ENCODE data around the gene AGBL1.

The AGBL1 gene

DNA sequence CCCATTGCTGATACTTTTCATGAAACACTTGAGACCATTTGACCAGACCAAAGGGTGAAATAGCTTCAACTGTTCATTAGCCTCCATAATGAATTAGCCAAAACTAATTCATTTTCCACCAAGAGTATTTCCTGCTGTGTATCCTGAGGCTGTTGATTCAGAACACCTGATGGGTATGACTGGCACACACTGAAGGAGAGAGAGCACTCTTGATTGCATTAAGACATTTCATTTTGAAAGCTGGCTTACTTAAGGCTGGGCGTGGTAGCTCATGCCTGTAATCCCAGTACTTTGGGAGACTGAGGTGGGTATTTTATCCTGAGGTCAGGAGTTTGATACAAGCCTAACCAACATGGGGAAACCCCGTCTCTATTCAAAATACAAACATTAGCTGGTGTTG lies 175.6 kb downstream of the AGBL1 start:
- DNase-seq = no peak

GRCh38 chr15:86256628-86257027 lies 177.0 kb downstream of the AGBL1 start:
- DNase-seq = no peak

GRCh38 chr15:86259589-86259988 lies 179.9 kb downstream of the AGBL1 start:
- no peak for DNase-seq

DNA sequence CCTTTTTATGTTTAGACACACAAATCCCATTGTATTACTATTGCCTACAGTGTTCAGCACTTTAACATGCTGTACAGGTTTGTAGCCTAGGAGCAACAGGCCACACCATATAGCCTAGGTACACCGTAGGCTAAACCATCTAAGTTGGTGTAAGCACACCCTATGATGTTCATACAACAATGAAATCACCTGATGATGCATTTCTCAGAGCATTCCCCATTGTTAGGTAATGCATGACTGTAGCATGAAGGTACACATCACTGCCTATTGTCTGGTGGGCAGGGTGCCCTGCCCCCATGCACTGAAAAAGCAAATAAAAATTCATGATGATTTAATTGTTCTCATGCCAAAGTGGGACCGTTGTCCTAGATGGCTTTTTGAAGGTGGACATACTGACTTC lies 183.6 kb downstream of the AGBL1 start:
- DNase-seq = no peak

GRCh38 chr15:86266896-86267484 lies 187.3 kb downstream of the AGBL1 start:
- no peak for DNase-seq

- no peak for DNase-seq
These were observed 188.2 kb downstream of the AGBL1 start for GRCh38 chr15:86267892-86268291.

- DNase-seq = no peak
These were observed 188.9 kb downstream of the AGBL1 start for GRCh38 chr15:86268558-86268957.

DNA sequence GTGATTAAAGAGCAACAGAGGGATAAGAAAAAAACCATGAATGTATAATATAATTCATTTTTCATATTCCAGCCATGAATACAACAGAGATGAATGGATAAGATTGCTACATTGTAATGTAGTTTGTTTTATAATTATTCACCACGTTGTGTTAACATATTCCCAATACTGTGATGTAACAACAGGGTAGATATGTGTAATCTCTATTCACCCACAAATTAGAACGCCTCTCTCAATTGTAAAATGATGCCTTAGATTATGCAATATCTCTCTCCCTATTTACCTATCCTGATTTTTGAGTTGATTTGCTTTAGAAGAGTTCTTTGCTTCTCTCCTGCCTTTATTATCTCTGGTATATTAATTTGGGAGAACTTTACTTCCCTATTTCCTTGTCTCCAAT lies 193.6 kb downstream of the AGBL1 start:
- DNase-seq = no peak

DNA sequence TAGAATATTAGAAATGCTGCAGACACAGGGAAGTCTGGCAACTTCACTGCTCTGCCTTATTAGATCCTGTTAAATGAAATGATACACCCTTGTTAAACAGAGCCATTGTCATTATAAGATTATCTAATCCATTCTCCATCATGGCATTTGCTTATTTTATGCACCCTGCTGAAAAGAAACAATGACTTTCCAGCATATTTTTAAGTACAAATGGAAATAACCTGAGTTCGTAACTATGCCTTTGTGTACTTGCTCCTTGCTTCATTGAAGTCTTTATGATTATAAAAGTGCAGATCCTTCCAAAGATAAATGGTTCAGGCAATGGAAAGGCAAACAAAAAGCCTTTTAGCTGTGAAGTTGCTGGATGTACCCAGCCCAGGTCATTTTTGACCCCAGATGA lies 195.7 kb downstream of the AGBL1 start:
- DNase-seq = no peak

DNA sequence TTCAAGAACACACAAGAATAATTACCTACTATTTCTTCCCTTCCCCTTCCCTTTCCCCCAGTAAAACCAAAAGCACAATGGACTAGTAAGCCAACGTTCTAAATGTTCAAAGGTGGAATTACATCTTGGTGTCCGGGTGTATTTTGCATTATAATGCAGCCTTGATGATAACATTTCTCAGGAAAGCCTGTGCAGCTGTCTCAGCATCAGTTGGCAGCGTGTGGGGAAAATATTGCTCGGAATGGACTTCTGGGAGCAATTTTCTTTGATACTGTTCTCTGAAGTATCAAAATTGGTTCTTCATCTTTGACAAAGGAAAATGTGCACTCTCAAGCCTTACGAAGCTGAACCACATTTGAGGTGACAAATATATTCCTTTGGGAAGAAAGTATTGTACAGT lies 198.9 kb downstream of the AGBL1 start:
- DNase-seq = no peak

- no peak for DNase-seq
These were observed 205.0 kb downstream of the AGBL1 start for GRCh38 chr15:86284635-86285034.

DNA sequence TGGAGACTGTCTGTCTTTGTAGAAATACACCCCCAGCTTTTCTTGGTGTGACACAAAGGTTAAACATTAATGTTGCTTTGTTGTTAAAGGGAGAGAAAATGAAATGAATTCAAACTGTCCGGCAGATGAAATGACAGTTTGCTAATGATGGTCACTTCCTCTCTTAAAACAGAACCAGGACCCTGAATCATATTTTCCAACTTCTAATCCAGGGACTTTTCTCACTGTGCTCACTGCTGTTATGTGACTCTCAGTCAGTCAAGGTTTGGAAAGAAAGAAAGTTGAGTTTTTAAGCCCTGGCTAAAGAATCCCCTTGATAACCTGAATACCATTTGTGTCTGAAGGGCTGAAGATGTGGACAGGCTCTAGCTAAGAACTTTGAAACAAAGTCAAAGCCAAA lies 215.8 kb downstream of the AGBL1 start:
- no peak for DNase-seq

GRCh38 chr15:86296769-86297168 lies 217.1 kb downstream of the AGBL1 start:
- DNase-seq = no peak

GRCh38 chr15:86300390-86301125 lies 220.9 kb downstream of the AGBL1 start:
- no peak for DNase-seq

GRCh38 chr15:86311568-86312280 lies 232.1 kb downstream of the AGBL1 start:
- DNase-seq = no peak

- no peak for DNase-seq
These were observed 232.8 kb downstream of the AGBL1 start for GRCh38 chr15:86312486-86312885.

GRCh38 chr15:86316216-86316615 lies 236.5 kb downstream of the AGBL1 start:
- DNase-seq = no peak

DNA sequence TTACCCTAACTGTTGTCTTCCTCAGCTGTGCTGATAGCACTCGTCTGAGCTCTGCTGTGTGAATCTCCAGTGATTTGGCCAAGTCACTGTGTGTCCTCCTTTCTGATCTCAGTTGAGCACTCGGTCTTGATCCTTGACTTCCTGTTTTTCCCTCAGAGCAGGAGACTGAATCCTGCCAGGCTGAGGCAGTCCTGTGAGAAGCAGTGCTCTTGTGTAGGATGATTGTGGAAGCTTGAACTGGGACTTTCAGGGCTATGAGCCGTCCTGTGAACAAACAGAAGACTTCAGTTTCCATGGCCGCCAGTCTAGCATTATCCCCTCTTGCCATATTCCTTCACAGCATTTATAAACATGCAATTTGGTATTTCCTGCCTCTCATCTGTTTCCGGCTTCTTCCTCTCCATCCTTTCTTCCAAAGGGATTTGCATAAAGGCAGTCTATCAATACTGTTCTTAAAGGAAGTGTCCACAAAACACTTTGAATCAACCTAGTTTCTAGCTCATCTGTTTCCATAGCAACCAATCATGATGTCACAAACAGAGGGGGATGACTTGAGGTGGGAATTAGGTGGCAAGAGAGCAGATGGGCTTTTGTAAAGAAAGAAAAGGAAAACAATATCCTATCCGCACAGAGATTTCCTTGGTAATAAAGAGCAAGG lies 237.2 kb downstream of the AGBL1 start:
- no peak for DNase-seq

GRCh38 chr15:86317384-86317740 lies 237.7 kb downstream of the AGBL1 start:
- DNase-seq = no peak

DNA sequence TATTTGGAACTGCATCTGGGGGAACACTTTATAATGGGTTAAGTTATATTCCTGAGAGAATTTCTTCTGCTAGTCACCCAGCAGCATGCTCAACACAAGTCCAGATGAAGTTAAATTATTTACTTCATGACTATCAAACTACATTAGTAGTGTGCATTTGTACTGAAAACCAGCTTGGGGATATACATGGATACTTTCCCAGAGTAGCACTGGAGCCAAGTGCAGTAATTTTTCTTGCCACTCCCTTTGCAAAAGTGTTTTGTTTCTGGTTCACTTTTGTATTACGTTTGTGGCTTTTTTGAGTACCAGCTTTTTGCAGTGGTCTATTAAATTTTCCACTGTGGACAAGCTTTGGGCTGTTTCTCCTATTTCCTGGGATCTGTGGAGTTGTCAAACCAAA lies 243.0 kb downstream of the AGBL1 start:
- no peak for DNase-seq

GRCh38 chr15:86327230-86327865 lies 247.7 kb downstream of the AGBL1 start:
- DNase-seq = no peak

GRCh38 chr15:86328658-86329057 lies 249.0 kb downstream of the AGBL1 start:
- DNase-seq = no peak

- no peak for DNase-seq
These were observed 249.8 kb downstream of the AGBL1 start for GRCh38 chr15:86329311-86330013.

All from DMS79 (cell line).